Smooth muscle cell (in vitro differentiated cells): ENCODE data around the gene NEMP2. TPM values are rescaled to one million over a fixed set of nuclear protein-coding genes. Genes with fewer than 3 reads are reported as not detected.

Experiments
- DNase-seq: peaks from one replicate; lab custom pipeline; 2025; ENCODE audit not compliant: unreplicated experiment; lab: John Stamatoyannopoulos, UW
- H2AFZ ChIP-seq: fragments of 200-600 bp; sonication (generic); 2 replicates; pipeline ENCODE4 v1.6.0; 2016; ENCODE audit warnings: antibody characterized with exemption, low read depth, mild to moderate bottlenecking
- H3F3A ChIP-seq: fragments of 200-600 bp; sonication (generic); 2 replicates; pipeline ENCODE4 v1.6.0; 2017; ENCODE audit warnings: antibody characterized with exemption, low read depth
- H3K27ac ChIP-seq: fragments of 200-600 bp; sonication (generic); 2 replicates; pipeline ENCODE4 v1.5.1; 2016; ENCODE audit warnings: low read depth, mild to moderate bottlenecking
- H3K27me3 ChIP-seq: fragments of 200-600 bp; sonication (generic); 2 replicates; pipeline ENCODE4 v1.6.1; 2016; ENCODE audit warnings: low read depth, mild to moderate bottlenecking
- H3K36me3 ChIP-seq: fragments of 200-600 bp; sonication (generic); 2 replicates; pipeline ENCODE4 v1.5.1; 2016; ENCODE audit warnings: low read depth
- H3K4me1 ChIP-seq: fragments of 200-600 bp; sonication (generic); 2 replicates; pipeline ENCODE4 v1.5.1; 2016; ENCODE audit warnings: low read depth
- H3K4me2 ChIP-seq: fragments of 200-600 bp; sonication (generic); 2 replicates; pipeline ENCODE4 v1.6.0; 2016; ENCODE audit warnings: mild to moderate bottlenecking
- H3K4me3 ChIP-seq: fragments of 200-600 bp; sonication (generic); 2 replicates; pipeline ENCODE4 v1.5.1; 2016; ENCODE audit warnings: mild to moderate bottlenecking
- H3K79me2 ChIP-seq: fragments of 200-600 bp; sonication (generic); 2 replicates; pipeline ENCODE4 v1.6.0; 2016; ENCODE audit warnings: low read depth, mild to moderate bottlenecking
- H3K9ac ChIP-seq: fragments of 200-600 bp; sonication (generic); 2 replicates; pipeline ENCODE4 v1.6.0; 2016; ENCODE audit warnings: low read depth
- H3K9me3 ChIP-seq: fragments of 200-600 bp; sonication (generic); replicated peaks from 2 replicates; pipeline ENCODE4 v1.5.1; 2016; ENCODE audit warnings: low read depth
- H4K20me1 ChIP-seq: fragments of 200-600 bp; sonication (generic); 2 replicates; pipeline ENCODE4 v1.6.0; 2016; ENCODE audit warnings: low read depth
- CTCF ChIP-seq: fragments of 200-600 bp; sonication (generic); IDR thresholded peaks from 2 replicates; pipeline ENCODE4 v1.5.1; 2017; ENCODE audit warnings: borderline replicate concordance, mild to moderate bottlenecking, antibody characterized with exemption; ENCODE audit not compliant: insufficient read depth, poor library complexity, severe bottlenecking
- WGBS: methylation state at CpG from one replicate; pipeline ENCODE4 v1.1.7; 2016; ENCODE audit warnings: low lambda C conversion rate; 5-methylcytosine and 5-hydroxymethylcytosine counted together
- polyA plus RNA-seq: library from polyadenylated mRNA; unstranded; fragments of >200 nt; fragmentation: Nextera tagmentation; extraction: Ambion mirVana; gene quantifications from 2 replicates; pipeline ENCODE4 v1.2.1, GENCODE V29; 2016
- total RNA-seq: library from RNA; depleted of rRNA; stranded (reverse); fragments of >200 nt; gene quantifications from 2 replicates; pipeline ENCODE4 v1.2.3, GENCODE V29; 2014

NEMP2 gene
- total and polyA plus RNA-seq, 2 experiments from 2014 or later, result 1.4 to 5.0 TPM

- H3K4me1 ChIP-seq, result no peaks in the 10 kb centered on the region
- no peaks in the 10 kb centered on the region for H3K27me3 ChIP-seq
- WGBS, result 82% methylated on average over 3 of the region's 3 CpGs
- H3F3A ChIP-seq, result no peaks in the 10 kb centered on the region
- no peak overlapping the region for H3K27ac ChIP-seq
- H4K20me1 ChIP-seq, result no peaks in the 10 kb centered on the region
- H3K79me2 ChIP-seq, result no peaks in the 10 kb centered on the region
- H3K9me3 ChIP-seq, result no peaks in the 10 kb centered on the region
- DNase-seq, result no peak
- no peaks in the 10 kb centered on the region for H3K36me3 ChIP-seq
- H3K9ac ChIP-seq, result no peak overlapping the region
- no peak overlapping the region for H2AFZ ChIP-seq
- TF ChIP-seq CTCF, result no peak
- no peak overlapping the region for H3K4me2 ChIP-seq
- no peak overlapping the region for H3K4me3 ChIP-seq
Measured at GRCh38 chr2:190561094-190561493, 26.6 kb upstream of the NEMP2 start.

GRCh38 chr2:190554357-190555006 lies 20.0 kb upstream of the NEMP2 start:
- no peaks in the 10 kb centered on the region for H4K20me1 ChIP-seq

GRCh38 chr2:190553254-190553653 lies 18.7 kb upstream of the NEMP2 start:
- H2AFZ ChIP-seq, result no peak overlapping the region
- no peak overlapping the region for H3K27ac ChIP-seq
- no peak overlapping the region for H3K9ac ChIP-seq
- 96% methylated on average over 1 of the region's 1 CpG for WGBS
- H3K4me2 ChIP-seq, result no peak overlapping the region
- no peak overlapping the region for H3K4me3 ChIP-seq
- DNase-seq, result no peak
- H3K27me3 ChIP-seq, result no peaks in the 10 kb centered on the region
- no peaks in the 10 kb centered on the region for H4K20me1 ChIP-seq
- no peaks in the 10 kb centered on the region for H3K4me1 ChIP-seq
- no peaks in the 10 kb centered on the region for H3F3A ChIP-seq
- H3K36me3 ChIP-seq, result no peaks in the 10 kb centered on the region
- no peaks in the 10 kb centered on the region for H3K79me2 ChIP-seq
- no peaks in the 10 kb centered on the region for H3K9me3 ChIP-seq
- no peak for TF ChIP-seq CTCF

More at GRCh38 chr2:190554357-190555006, 20.0 kb upstream of the NEMP2 start:
- 65% methylated on average over 7 of the region's 7 CpGs for WGBS
- no peak overlapping the region for H3K4me2 ChIP-seq
- H3K79me2 ChIP-seq, result no peaks in the 10 kb centered on the region
- no peak for TF ChIP-seq CTCF
- no peaks in the 10 kb centered on the region for H3K36me3 ChIP-seq
- no peaks in the 10 kb centered on the region for H3K27me3 ChIP-seq
- H2AFZ ChIP-seq, result no peak overlapping the region
- H3K9ac ChIP-seq, result no peak overlapping the region
- DNase-seq, result no peak
- H3F3A ChIP-seq, result no peaks in the 10 kb centered on the region
- no peaks in the 10 kb centered on the region for H3K4me1 ChIP-seq
- no peaks in the 10 kb centered on the region for H3K9me3 ChIP-seq
- H3K27ac ChIP-seq, result no peak overlapping the region
- no peak overlapping the region for H3K4me3 ChIP-seq

- Histone ChIP-seq H3K27ac (no peak overlapping the region), H3K4me3 (no peak overlapping the region), H3K9ac (no peak overlapping the region), H4K20me1 (no peaks in the 10 kb centered on the region), H2AFZ (no peak overlapping the region), H3K9me3 (no peaks in the 10 kb centered on the region), H3K4me1 (no peaks in the 10 kb centered on the region), H3K36me3 (no peaks in the 10 kb centered on the region), H3K27me3 (no peaks in the 10 kb centered on the region), H3K4me2 (no peak overlapping the region), H3F3A (no peaks in the 10 kb centered on the region), H3K79me2 (no peaks in the 10 kb centered on the region)
- no peak for DNase-seq
- 81% methylated on average over 4 of the region's 4 CpGs for WGBS
- no peak for TF ChIP-seq CTCF
Measured at GRCh38 chr2:190551928-190552327, 17.4 kb upstream of the NEMP2 start.
